ENCODE data around the gene RNF38.

RNF38 gene

GRCh38 chr9:36290996-36291395 is 109.1 kb downstream of the RNF38 start:
- no peak for DNase-seq

DNA sequence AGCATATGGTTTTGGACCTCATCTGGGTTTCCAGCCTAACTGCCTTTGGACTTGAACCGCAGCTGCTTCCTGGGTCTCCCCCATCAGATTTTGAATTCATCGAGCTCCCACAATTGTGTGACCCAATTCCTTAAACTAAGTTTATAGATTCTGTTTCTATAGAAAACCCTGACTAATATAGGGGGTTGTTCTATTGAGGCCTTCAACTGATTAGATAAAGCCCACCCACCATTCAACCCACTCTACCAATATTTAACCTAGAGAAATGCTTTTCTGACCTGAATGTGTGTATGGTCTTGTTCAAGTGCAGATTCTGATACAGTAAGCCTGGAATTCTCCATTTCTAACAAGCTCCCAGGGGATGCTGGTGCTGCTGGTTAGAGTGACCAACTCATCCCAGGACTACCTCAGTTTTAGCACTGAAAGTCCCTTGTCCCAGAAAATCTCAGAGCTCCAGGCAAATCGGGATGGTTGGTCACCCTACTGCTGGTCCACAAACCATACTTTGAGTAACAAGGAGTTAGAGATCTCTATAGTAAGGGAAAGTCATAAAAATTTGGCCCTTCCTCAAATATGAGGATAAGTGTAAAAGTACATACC is 110.1 kb downstream of the RNF38 start:
- DNase-seq: no peak

GRCh38 chr9:36288070-36288469 is 112.0 kb downstream of the RNF38 start:
- DNase-seq: no peak
